ENCODE data around the gene CITED2. TPM values are rescaled to one million over a fixed set of nuclear protein-coding genes. Genes with fewer than 3 reads are reported as not detected.

CITED2 gene
- total RNA-seq, 1 experiment from 2014 or later, result 44.9 TPM

GRCh38 chr6:139395371-139395770 lies 20.9 kb upstream of the CITED2 start:
- H3K4me3 ChIP-seq (ENCODE audit: insufficient read depth, low read depth, low read length), result no peak overlapping the region
- H3K36me3 ChIP-seq (replicated peaks; ENCODE audit: control insufficient read depth, insufficient read depth, low read length), result no peaks in the 10 kb centered on the region
- peaks cover 26% of the 10 kb centered on the region for H3K27me3 ChIP-seq (ENCODE audit: control insufficient read depth, insufficient read depth, low read length)
- DNase-seq, result no peak

GRCh38 chr6:139394027-139394649 lies 19.7 kb upstream of the CITED2 start:
- no peak overlapping the region for H3K4me3 ChIP-seq (ENCODE audit: insufficient read depth, low read depth, low read length)
- peaks cover 26% of the 10 kb centered on the region for H3K27me3 ChIP-seq (ENCODE audit: control insufficient read depth, insufficient read depth, low read length)
- DNase-seq, result no peak
- no peaks in the 10 kb centered on the region for H3K36me3 ChIP-seq (replicated peaks; ENCODE audit: control insufficient read depth, insufficient read depth, low read length)

GRCh38 chr6:139392794-139393193 lies 18.3 kb upstream of the CITED2 start:
- DNase-seq, result no peak
- H3K36me3 ChIP-seq (replicated peaks; ENCODE audit: control insufficient read depth, insufficient read depth, low read length), result no peaks in the 10 kb centered on the region
- H3K4me3 ChIP-seq (ENCODE audit: insufficient read depth, low read depth, low read length), result no peak overlapping the region
- H3K27me3 ChIP-seq (ENCODE audit: control insufficient read depth, insufficient read depth, low read length), result peaks cover 20% of the 10 kb centered on the region

GRCh38 chr6:139391709-139392108 lies 17.3 kb upstream of the CITED2 start:
- DNase-seq, result no peak
- Histone ChIP-seq H3K27me3 (ENCODE audit: control insufficient read depth, insufficient read depth, low read length) (peaks cover 15% of the 10 kb centered on the region; the same call in 1 of the 2 replicates), H3K36me3 (replicated peaks; ENCODE audit: control insufficient read depth, insufficient read depth, low read length) (no peaks in the 10 kb centered on the region), H3K4me3 (ENCODE audit: insufficient read depth, low read depth, low read length) (no peak overlapping the region)

- H3K4me3 ChIP-seq (ENCODE audit: insufficient read depth, low read depth, low read length), result no peak overlapping the region
- peaks cover 11% of the 10 kb centered on the region; the same call in 1 of the 2 replicates for H3K27me3 ChIP-seq (ENCODE audit: control insufficient read depth, insufficient read depth, low read length)
- H3K36me3 ChIP-seq (replicated peaks; ENCODE audit: control insufficient read depth, insufficient read depth, low read length), result no peaks in the 10 kb centered on the region
- DNase-seq, result no peak
These were observed 16.0 kb upstream of the CITED2 start for GRCh38 chr6:139390447-139390846.

- no peaks in the 10 kb centered on the region; the same call in 1 of the 2 replicates for H3K27me3 ChIP-seq (ENCODE audit: control insufficient read depth, insufficient read depth, low read length)
- H3K36me3 ChIP-seq (replicated peaks; ENCODE audit: control insufficient read depth, insufficient read depth, low read length), result no peaks in the 10 kb centered on the region
- no peak for DNase-seq
- no peak overlapping the region for H3K4me3 ChIP-seq (ENCODE audit: insufficient read depth, low read depth, low read length)
These were observed 13.9 kb upstream of the CITED2 start for GRCh38 chr6:139388384-139388783.

GRCh38 chr6:139386404-139386803 lies 12.0 kb upstream of the CITED2 start:
- Histone ChIP-seq H3K4me3 (ENCODE audit: insufficient read depth, low read depth, low read length) (no peak overlapping the region), H3K27me3 (ENCODE audit: control insufficient read depth, insufficient read depth, low read length) (no peaks in the 10 kb centered on the region), H3K36me3 (replicated peaks; ENCODE audit: control insufficient read depth, insufficient read depth, low read length) (no peaks in the 10 kb centered on the region)
- no peak for DNase-seq

GRCh38 chr6:139381216-139381865 lies 6.9 kb upstream of the CITED2 start:
- Histone ChIP-seq H3K36me3 (replicated peaks; ENCODE audit: control insufficient read depth, insufficient read depth, low read length) (no peaks in the 10 kb centered on the region), H3K4me3 (ENCODE audit: insufficient read depth, low read depth, low read length) (no peak overlapping the region), H3K27me3 (ENCODE audit: control insufficient read depth, insufficient read depth, low read length) (no peaks in the 10 kb centered on the region)
- no peak for DNase-seq

GRCh38 chr6:139380611-139381010 lies 6.2 kb upstream of the CITED2 start:
- H3K4me3 ChIP-seq (ENCODE audit: insufficient read depth, low read depth, low read length), result no peak overlapping the region
- no peaks in the 10 kb centered on the region for H3K36me3 ChIP-seq (replicated peaks; ENCODE audit: control insufficient read depth, insufficient read depth, low read length)
- no peak for DNase-seq
- no peaks in the 10 kb centered on the region for H3K27me3 ChIP-seq (ENCODE audit: control insufficient read depth, insufficient read depth, low read length)

- DNase-seq, result no peak
- Histone ChIP-seq H3K36me3 (replicated peaks; ENCODE audit: control insufficient read depth, insufficient read depth, low read length) (no peaks in the 10 kb centered on the region), H3K4me3 (ENCODE audit: insufficient read depth, low read depth, low read length) (no peak overlapping the region)
These were observed 5.7 kb upstream of the CITED2 start for GRCh38 chr6:139380168-139380567.

GRCh38 chr6:139378882-139379341 lies 4.5 kb upstream of the CITED2 start:
- no peaks in the 10 kb centered on the region for H3K27me3 ChIP-seq (ENCODE audit: control insufficient read depth, insufficient read depth, low read length)
- no peak overlapping the region for H3K4me3 ChIP-seq (ENCODE audit: insufficient read depth, low read depth, low read length)
- no peak for DNase-seq

More at GRCh38 chr6:139380168-139380567, 5.7 kb upstream of the CITED2 start:
- no peaks in the 10 kb centered on the region for H3K27me3 ChIP-seq (ENCODE audit: control insufficient read depth, insufficient read depth, low read length)

GRCh38 chr6:139378226-139378625 lies 3.8 kb upstream of the CITED2 start:
- Histone ChIP-seq H3K36me3 (replicated peaks; ENCODE audit: control insufficient read depth, insufficient read depth, low read length) (no peaks in the 10 kb centered on the region; the same call in 1 of the 2 replicates), H3K27me3 (ENCODE audit: control insufficient read depth, insufficient read depth, low read length) (no peaks in the 10 kb centered on the region), H3K4me3 (ENCODE audit: insufficient read depth, low read depth, low read length) (no peak overlapping the region)
- no peak for DNase-seq

More at GRCh38 chr6:139378882-139379341, 4.5 kb upstream of the CITED2 start:
- H3K36me3 ChIP-seq (replicated peaks; ENCODE audit: control insufficient read depth, insufficient read depth, low read length), result no peaks in the 10 kb centered on the region

- Histone ChIP-seq H3K4me3 (ENCODE audit: insufficient read depth, low read depth, low read length) (no peak overlapping the region), H3K27me3 (ENCODE audit: control insufficient read depth, insufficient read depth, low read length) (no peaks in the 10 kb centered on the region), H3K36me3 (replicated peaks; ENCODE audit: control insufficient read depth, insufficient read depth, low read length) (no peaks in the 10 kb centered on the region; the same call in 1 of the 2 replicates)
- peak; percentile 20 for DNase-seq
These were observed 2.3 kb upstream of the CITED2 start for GRCh38 chr6:139376604-139377218.

- H3K27me3 ChIP-seq (ENCODE audit: control insufficient read depth, insufficient read depth, low read length), result no peaks in the 10 kb centered on the region
- no peak for DNase-seq
- H3K4me3 ChIP-seq (ENCODE audit: insufficient read depth, low read depth, low read length), result peak overlapping the region; percentile 90
- H3K36me3 ChIP-seq (replicated peaks; ENCODE audit: control insufficient read depth, insufficient read depth, low read length), result no peaks in the 10 kb centered on the region; the same call in 1 of the 2 replicates
These were observed 1.5 kb upstream of the CITED2 start for GRCh38 chr6:139376017-139376330.
